Vagina (tissue), 2 donors: ENCODE measurements around the gene MYDGF. TPM values are rescaled to one million over a fixed set of nuclear protein-coding genes. Genes with fewer than 3 reads are reported as not detected.

Experiments used
- DNase-seq, 2 donors: peaks; one replicate each; pipeline ENCODE4 v3.0.0-alpha.2; 2017; ENCODE audit errors: extremely low spot score in 2 of 2
- H3K27ac ChIP-seq: fragments of 200-600 bp; sonication (generic); one replicate; pipeline ENCODE4 v1.5.1; 2019
- H3K27me3 ChIP-seq: fragments of 200-600 bp; sonication (generic); one replicate; pipeline ENCODE4 v1.5.1; 2019
- H3K36me3 ChIP-seq, 2 donors: fragments of 200-600 bp; sonication (generic); one replicate each; pipeline ENCODE4 v1.5.1; 2017 to 2019
- H3K4me1 ChIP-seq: fragments of 200-600 bp; sonication (generic); one replicate; pipeline ENCODE4 v1.5.1; 2019
- H3K4me3 ChIP-seq, 2 donors: fragments of 200-600 bp; sonication (generic); 1 replicate in 1 of 2; 2 replicates in 1 of 2; pipeline ENCODE4 v1.5.1; 2016 to 2019
- H3K9me3 ChIP-seq: fragments of 200-600 bp; sonication (generic); one replicate; pipeline ENCODE4 v1.5.1; 2019
- CTCF ChIP-seq, 3 experiments: fragments of 450-650 bp in 2 of 3; fragments of 200-600 bp in 1 of 3; sonication (generic) in 1 of 3; IDR thresholded peaks; one replicate each; pipeline ENCODE4 v1.5.1; 2017 to 2019; ENCODE audit warnings: antibody characterized with exemption in 3 of 3, mild to moderate bottlenecking in 2 of 3, moderate library complexity in 2 of 3
- POLR2A ChIP-seq, 2 donors: fragments of 450-650 bp; IDR thresholded peaks; one replicate each; pipeline ENCODE4 v1.6.1; 2017; ENCODE audit warnings: antibody characterized with exemption in 2 of 2, mild to moderate bottlenecking in 2 of 2, moderate library complexity in 2 of 2
- POLR2AphosphoS5 ChIP-seq, 2 donors: sonication (generic); formaldehyde crosslinking; IDR thresholded peaks; one replicate each; pipeline ENCODE4 v1.9.0; 2017; ENCODE audit warnings: antibody characterized with exemption in 2 of 2, mild to moderate bottlenecking in 2 of 2, low read depth in 1 of 2; ENCODE audit not compliant: insufficient read depth in 1 of 2
- intact Hi-C: fragments of 100-400 bp; cut with DNase I; formaldehyde crosslinking; loops from one replicate; pipeline ENCODE4 v1.15.1; 2023
- total RNA-seq: library from RNA; depleted of rRNA; stranded (reverse); fragments of >200 nt; gene quantifications from one replicate; pipeline ENCODE4 v1.2.3, GENCODE V29; 2016

MYDGF gene
- total RNA-seq, 1 donor from 2014 or later: 33.4 TPM

- Histone ChIP-seq H3K4me1 (no peaks in the 10 kb centered on the region), H3K27me3 (no peaks in the 10 kb centered on the region), H3K9me3 (no peaks in the 10 kb centered on the region), H3K27ac (no peak overlapping the region), H3K36me3 (no peaks in the 10 kb centered on the region), H3K4me3 (no peak overlapping the region)
- DNase-seq: no peak
- intact Hi-C loops: no loop called here
- no peak for TF ChIP-seq POLR2AphosphoS5 (IDR thresholded peaks at IDR 0.05; ENCODE audit: insufficient read depth in 1 of 2, low read depth in 1 of 2)
- TF ChIP-seq CTCF (IDR thresholded peaks at IDR 0.05): no peak
- no peak for TF ChIP-seq POLR2A (IDR thresholded peaks at IDR 0.05)
These were observed 56.8 kb downstream of the MYDGF start for GRCh38 chr19:4613254-4613751.

GRCh38 chr19:4609878-4610511, 60.1 kb downstream of the MYDGF start:
- no peak for TF ChIP-seq POLR2AphosphoS5 (IDR thresholded peaks at IDR 0.05; ENCODE audit: insufficient read depth in 1 of 2, low read depth in 1 of 2)
- TF ChIP-seq CTCF (IDR thresholded peaks at IDR 0.05): no peak
- no peak for TF ChIP-seq POLR2A (IDR thresholded peaks at IDR 0.05)
- Histone ChIP-seq H3K9me3 (no peaks in the 10 kb centered on the region), H3K27me3 (no peaks in the 10 kb centered on the region), H3K4me3 (no peak overlapping the region), H3K27ac (no peak overlapping the region), H3K36me3 (no peaks in the 10 kb centered on the region), H3K4me1 (peaks cover 7% of the 10 kb centered on the region)
- no peak for DNase-seq
- intact Hi-C loops: no loop called here

Other genes starting within 250 kb of the MYDGF start
- 147 TPM for gene UBXN6, start 212.5 kb downstream of the MYDGF start, total RNA-seq
- gene HDGFL2, start 198.0 kb downstream of the MYDGF start, total RNA-seq: 33.1 TPM
- gene PLIN4, start 151.9 kb downstream of the MYDGF start, total RNA-seq: 69.5 TPM
- gene PLIN5, start 135.1 kb downstream of the MYDGF start, total RNA-seq: 8.8 TPM
- 6.9 TPM for gene LRG1, start 130.3 kb downstream of the MYDGF start, total RNA-seq
- gene SEMA6B, start 110.7 kb downstream of the MYDGF start, total RNA-seq: 8.3 TPM
- 13.0 TPM for gene TNFAIP8L1, start 30.8 kb downstream of the MYDGF start, total RNA-seq
- gene DPP9, start 53.5 kb upstream of the MYDGF start, total RNA-seq: 53.8 TPM
- gene FEM1A, start 121.4 kb upstream of the MYDGF start, total RNA-seq: 16.2 TPM
- gene TICAM1, start 161.4 kb upstream of the MYDGF start, total RNA-seq: 16.5 TPM
- gene PLIN3, start 197.3 kb upstream of the MYDGF start, total RNA-seq: 93.8 TPM
- 0.98 TPM for gene ARRDC5, start 232.6 kb upstream of the MYDGF start, total RNA-seq
- gene UHRF1, start 239.2 kb upstream of the MYDGF start, total RNA-seq: 2.0 TPM